Measurements from ENCODE around the gene PLXDC2. TPM values are rescaled to one million over a fixed set of nuclear protein-coding genes. Genes with fewer than 3 reads are reported as not detected.

The PLXDC2 gene
- total and polyA plus RNA-seq, 10 of the 15 experiments (the other 5 are each of a cell fraction or from before 2014, with no cell fraction given): 0.05 to 1.8 (median 0.14) TPM; not detected in 2

DNA sequence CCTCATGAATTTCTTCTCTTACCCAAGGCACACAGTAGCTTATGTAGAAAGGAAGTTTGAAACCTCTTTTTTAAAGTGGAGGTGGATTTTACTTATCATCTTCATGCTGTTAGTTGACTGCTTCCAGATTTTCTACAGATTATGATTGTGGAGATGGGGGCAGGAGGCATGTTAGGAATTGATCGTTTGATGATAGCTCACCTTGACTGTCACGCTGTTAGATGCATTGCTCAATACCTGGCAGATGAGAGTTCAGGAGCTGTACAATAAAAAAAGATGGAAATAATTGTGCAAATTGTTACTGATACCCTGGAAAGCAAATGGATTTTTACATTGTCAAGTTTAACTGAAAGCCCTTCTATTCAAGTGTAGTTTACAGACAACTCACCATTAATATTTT, 340.3 kb downstream of the PLXDC2 start (continued):
- TF ChIP-seq, protein P1, sequence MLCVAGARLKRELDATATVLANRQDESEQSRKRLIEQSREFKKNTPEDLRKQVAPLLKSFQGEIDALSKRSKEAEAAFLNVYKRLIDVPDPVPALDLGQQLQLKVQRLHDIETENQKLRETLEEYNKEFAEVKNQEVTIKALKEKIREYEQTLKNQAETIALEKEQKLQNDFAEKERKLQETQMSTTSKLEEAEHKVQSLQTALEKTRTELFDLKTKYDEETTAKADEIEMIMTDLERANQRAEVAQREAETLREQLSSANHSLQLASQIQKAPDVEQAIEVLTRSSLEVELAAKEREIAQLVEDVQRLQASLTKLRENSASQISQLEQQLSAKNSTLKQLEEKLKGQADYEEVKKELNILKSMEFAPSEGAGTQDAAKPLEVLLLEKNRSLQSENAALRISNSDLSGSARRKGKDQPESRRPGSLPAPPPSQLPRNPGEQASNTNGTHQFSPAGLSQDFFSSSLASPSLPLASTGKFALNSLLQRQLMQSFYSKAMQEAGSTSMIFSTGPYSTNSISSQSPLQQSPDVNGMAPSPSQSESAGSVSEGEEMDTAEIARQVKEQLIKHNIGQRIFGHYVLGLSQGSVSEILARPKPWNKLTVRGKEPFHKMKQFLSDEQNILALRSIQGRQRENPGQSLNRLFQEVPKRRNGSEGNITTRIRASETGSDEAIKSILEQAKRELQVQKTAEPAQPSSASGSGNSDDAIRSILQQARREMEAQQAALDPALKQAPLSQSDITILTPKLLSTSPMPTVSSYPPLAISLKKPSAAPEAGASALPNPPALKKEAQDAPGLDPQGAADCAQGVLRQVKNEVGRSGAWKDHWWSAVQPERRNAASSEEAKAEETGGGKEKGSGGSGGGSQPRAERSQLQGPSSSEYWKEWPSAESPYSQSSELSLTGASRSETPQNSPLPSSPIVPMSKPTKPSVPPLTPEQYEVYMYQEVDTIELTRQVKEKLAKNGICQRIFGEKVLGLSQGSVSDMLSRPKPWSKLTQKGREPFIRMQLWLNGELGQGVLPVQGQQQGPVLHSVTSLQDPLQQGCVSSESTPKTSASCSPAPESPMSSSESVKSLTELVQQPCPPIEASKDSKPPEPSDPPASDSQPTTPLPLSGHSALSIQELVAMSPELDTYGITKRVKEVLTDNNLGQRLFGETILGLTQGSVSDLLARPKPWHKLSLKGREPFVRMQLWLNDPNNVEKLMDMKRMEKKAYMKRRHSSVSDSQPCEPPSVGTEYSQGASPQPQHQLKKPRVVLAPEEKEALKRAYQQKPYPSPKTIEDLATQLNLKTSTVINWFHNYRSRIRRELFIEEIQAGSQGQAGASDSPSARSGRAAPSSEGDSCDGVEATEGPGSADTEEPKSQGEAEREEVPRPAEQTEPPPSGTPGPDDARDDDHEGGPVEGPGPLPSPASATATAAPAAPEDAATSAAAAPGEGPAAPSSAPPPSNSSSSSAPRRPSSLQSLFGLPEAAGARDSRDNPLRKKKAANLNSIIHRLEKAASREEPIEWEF (IDR thresholded peaks at IDR 0.05; ENCODE audit: insufficient replicate concordance, low read depth, low read length): no peak
- no peak for TF ChIP-seq FOS (IDR thresholded peaks at IDR 0.05; ENCODE audit: borderline replicate concordance, extremely low read depth, insufficient read length)
- no peak for TF ChIP-seq PAX8 (IDR thresholded peaks at IDR 0.05)
- no peak for TF ChIP-seq BCL3 (IDR thresholded peaks at IDR 0.05; ENCODE audit: borderline replicate concordance, insufficient read depth, low read depth, low read length, poor library complexity, severe bottlenecking)
- no peak for TF ChIP-seq FOXM1 (IDR thresholded peaks at IDR 0.05; ENCODE audit: low read depth, low read length)
- TF ChIP-seq NR2F1 (conservative IDR thresholded peaks at IDR 0.05): no peak
- TF ChIP-seq REST (IDR thresholded peaks at IDR 0.05; ENCODE audit: low read depth, low read length): no peak
- no peak for TF ChIP-seq NRF1 (conservative IDR thresholded peaks at IDR 0.05; ENCODE audit: low read depth, low read length)
- no peak for TF ChIP-seq POLR2A (IDR thresholded peaks at IDR 0.05; ENCODE audit: low read depth, low read length)
- TF ChIP-seq, protein P2, sequence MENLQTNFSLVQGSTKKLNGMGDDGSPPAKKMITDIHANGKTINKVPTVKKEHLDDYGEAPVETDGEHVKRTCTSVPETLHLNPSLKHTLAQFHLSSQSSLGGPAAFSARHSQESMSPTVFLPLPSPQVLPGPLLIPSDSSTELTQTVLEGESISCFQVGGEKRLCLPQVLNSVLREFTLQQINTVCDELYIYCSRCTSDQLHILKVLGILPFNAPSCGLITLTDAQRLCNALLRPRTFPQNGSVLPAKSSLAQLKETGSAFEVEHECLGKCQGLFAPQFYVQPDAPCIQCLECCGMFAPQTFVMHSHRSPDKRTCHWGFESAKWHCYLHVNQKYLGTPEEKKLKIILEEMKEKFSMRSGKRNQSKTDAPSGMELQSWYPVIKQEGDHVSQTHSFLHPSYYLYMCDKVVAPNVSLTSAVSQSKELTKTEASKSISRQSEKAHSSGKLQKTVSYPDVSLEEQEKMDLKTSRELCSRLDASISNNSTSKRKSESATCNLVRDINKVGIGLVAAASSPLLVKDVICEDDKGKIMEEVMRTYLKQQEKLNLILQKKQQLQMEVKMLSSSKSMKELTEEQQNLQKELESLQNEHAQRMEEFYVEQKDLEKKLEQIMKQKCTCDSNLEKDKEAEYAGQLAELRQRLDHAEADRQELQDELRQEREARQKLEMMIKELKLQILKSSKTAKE (IDR thresholded peaks at IDR 0.05; ENCODE audit: low read depth, poor library complexity, severe bottlenecking): no peak
- TF ChIP-seq RBBP5 (conservative IDR thresholded peaks at IDR 0.05): no peak
- no peak for TF ChIP-seq RAD51 (IDR thresholded peaks at IDR 0.05)
- TF ChIP-seq BMI1 (IDR thresholded peaks at IDR 0.05; ENCODE audit: borderline replicate concordance): no peak
- TF ChIP-seq HDGF (IDR thresholded peaks at IDR 0.05): no peak
- no peak for TF ChIP-seq POLR2AphosphoS5 (IDR thresholded peaks at IDR 0.05; ENCODE audit: low read length)
